Peyer's patch (tissue), 4 donors: ENCODE results near the gene FPR1. TPM values are rescaled to one million over a fixed set of nuclear protein-coding genes. Genes with fewer than 3 reads are reported as not detected.
"Not testable (repeated sequence)": the region's sequence is repeated elsewhere in the genome, so short reads cannot be mapped to it uniquely, and the experiment has no call there.

ENCODE experiments used
- DNase-seq, 3 donors: peaks; one replicate each; pipeline ENCODE4 v3.0.0-alpha.2; 2017 to 2019
- H3K27ac ChIP-seq, 4 donors: fragments of 200-600 bp; sonication (generic); one replicate each; pipeline ENCODE4 v1.5.1; 2016 to 2019
- H3K27me3 ChIP-seq, 2 donors: fragments of 200-600 bp; sonication (generic); one replicate each; pipeline ENCODE4 v1.5.1; 2019
- H3K36me3 ChIP-seq, 3 donors: fragments of 200-600 bp; sonication (generic); one replicate each; pipeline ENCODE4 v1.5.1; 2016 to 2019
- H3K4me1 ChIP-seq, 4 donors: fragments of 200-600 bp; sonication (generic); one replicate each; pipeline ENCODE4 v1.5.1; 2016 to 2019
- H3K4me3 ChIP-seq, 4 donors: fragments of 200-600 bp; sonication (generic); 1 replicate in 3 of 4; 2 replicates in 1 of 4; pipeline ENCODE4 v1.5.1; 2016 to 2019; ENCODE audit warnings: mild to moderate bottlenecking in 1 of 4
- H3K9me3 ChIP-seq, 4 donors: fragments of 200-600 bp; sonication (generic); one replicate each; pipeline ENCODE4 v1.5.1; 2016 to 2019; ENCODE audit warnings: mild to moderate bottlenecking in 1 of 4
- POLR2A ChIP-seq, 2 donors: fragments of 450-650 bp; IDR thresholded peaks; one replicate each; pipeline ENCODE4 v1.5.1; 2017; ENCODE audit warnings: antibody characterized with exemption in 2 of 2, mild to moderate bottlenecking in 2 of 2, moderate library complexity in 2 of 2
- total RNA-seq, 4 donors: library from RNA; depleted of rRNA; stranded (reverse); fragments of >200 nt; gene quantifications; one replicate each; pipeline ENCODE4 v1.1.0, GENCODE V29; 2016
- TF ChIP-seq, protein P1 (sequence below), 6 experiments: fragments of 450-650 bp in 4 of 6; fragments of 200-600 bp in 2 of 6; sonication (generic) in 1 of 6; IDR thresholded peaks; one replicate each; pipeline ENCODE4 v1.5.1; 2017 to 2019; ENCODE audit warnings: antibody characterized with exemption in 6 of 6, mild to moderate bottlenecking in 3 of 6, moderate library complexity in 1 of 6

Gene FPR1
- total RNA-seq, 4 donors from 2014 or later = 1.6 to 5.8 (median 2.6) TPM

GRCh38 chr19:51739466-51740213, 12.0 kb downstream of the FPR1 start:
- no peaks in the 10 kb centered on the region for H3K36me3 ChIP-seq
- H3K4me3 ChIP-seq = no peak overlapping the region
- DNase-seq = no peak
- H3K4me1 ChIP-seq = no peaks in the 10 kb centered on the region
- no peak overlapping the region for H3K27ac ChIP-seq
- TF ChIP-seq, protein P1, sequence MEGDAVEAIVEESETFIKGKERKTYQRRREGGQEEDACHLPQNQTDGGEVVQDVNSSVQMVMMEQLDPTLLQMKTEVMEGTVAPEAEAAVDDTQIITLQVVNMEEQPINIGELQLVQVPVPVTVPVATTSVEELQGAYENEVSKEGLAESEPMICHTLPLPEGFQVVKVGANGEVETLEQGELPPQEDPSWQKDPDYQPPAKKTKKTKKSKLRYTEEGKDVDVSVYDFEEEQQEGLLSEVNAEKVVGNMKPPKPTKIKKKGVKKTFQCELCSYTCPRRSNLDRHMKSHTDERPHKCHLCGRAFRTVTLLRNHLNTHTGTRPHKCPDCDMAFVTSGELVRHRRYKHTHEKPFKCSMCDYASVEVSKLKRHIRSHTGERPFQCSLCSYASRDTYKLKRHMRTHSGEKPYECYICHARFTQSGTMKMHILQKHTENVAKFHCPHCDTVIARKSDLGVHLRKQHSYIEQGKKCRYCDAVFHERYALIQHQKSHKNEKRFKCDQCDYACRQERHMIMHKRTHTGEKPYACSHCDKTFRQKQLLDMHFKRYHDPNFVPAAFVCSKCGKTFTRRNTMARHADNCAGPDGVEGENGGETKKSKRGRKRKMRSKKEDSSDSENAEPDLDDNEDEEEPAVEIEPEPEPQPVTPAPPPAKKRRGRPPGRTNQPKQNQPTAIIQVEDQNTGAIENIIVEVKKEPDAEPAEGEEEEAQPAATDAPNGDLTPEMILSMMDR (IDR thresholded peaks at IDR 0.05) = no peak
- no peak for TF ChIP-seq POLR2A (IDR thresholded peaks at IDR 0.05)
- no peaks in the 10 kb centered on the region for H3K9me3 ChIP-seq
- no peaks in the 10 kb centered on the region for H3K27me3 ChIP-seq

GRCh38 chr19:51738523-51738922, 13.2 kb downstream of the FPR1 start:
- not testable (repeated sequence) for H3K4me1 ChIP-seq, H3K36me3 ChIP-seq, DNase-seq, H3K27me3 ChIP-seq, H3K4me3 ChIP-seq, H3K9me3 ChIP-seq, H3K27ac ChIP-seq

DNA sequence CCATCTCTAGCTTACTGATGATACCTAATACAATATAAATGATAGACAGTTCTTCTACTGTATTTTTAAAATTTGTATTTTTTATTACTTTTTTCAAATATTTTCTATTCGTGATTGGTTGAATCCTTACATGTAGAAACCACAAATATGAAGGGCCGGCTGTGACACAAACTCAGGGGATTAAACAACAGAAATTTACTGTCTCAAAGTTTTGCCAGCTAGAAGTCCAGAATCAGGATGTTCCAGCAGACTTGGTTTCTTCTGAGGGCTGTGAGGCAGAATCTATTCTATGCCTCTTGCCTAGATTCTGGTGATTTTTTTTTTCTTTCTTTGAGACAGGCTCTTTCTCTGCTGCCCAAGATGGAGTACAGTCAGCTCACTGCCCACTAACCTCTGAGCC, 13.8 kb downstream of the FPR1 start:
- no peaks in the 10 kb centered on the region for H3K4me1 ChIP-seq
- no peaks in the 10 kb centered on the region for H3K9me3 ChIP-seq
- TF ChIP-seq, protein P1 (IDR thresholded peaks at IDR 0.05) = no peak
- TF ChIP-seq POLR2A (IDR thresholded peaks at IDR 0.05) = no peak
- no peaks in the 10 kb centered on the region for H3K36me3 ChIP-seq
- H3K27ac ChIP-seq = no peak overlapping the region
- H3K27me3 ChIP-seq = no peaks in the 10 kb centered on the region
- no peak for DNase-seq
- no peak overlapping the region for H3K4me3 ChIP-seq

DNA sequence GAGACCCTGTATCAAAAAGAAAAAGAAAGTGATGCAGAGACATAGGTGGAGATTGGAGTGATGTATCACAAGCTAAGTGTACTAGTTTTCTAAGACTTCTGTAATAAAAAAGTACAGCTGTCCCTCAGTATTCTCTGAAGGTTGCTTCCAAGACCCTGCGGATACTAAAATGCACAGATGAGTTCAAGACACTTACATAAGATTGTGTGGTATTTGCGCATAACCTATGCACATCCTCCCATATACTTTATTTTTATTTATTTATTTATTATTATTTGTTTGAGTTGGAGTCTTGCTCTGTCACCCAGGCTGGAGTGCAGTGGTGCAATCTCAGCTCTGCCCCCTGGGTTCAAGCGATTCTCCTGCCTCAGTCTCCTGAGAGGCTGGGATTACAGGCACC, 14.3 kb downstream of the FPR1 start:
- TF ChIP-seq, protein P1 (IDR thresholded peaks at IDR 0.05) = no peak
- no peak for TF ChIP-seq POLR2A (IDR thresholded peaks at IDR 0.05)
- Histone ChIP-seq H3K27ac (no peak overlapping the region), H3K4me3 (no peak overlapping the region), H3K9me3 (no peaks in the 10 kb centered on the region), H3K36me3 (no peaks in the 10 kb centered on the region), H3K27me3 (no peaks in the 10 kb centered on the region), H3K4me1 (no peaks in the 10 kb centered on the region)
- no peak for DNase-seq

DNA sequence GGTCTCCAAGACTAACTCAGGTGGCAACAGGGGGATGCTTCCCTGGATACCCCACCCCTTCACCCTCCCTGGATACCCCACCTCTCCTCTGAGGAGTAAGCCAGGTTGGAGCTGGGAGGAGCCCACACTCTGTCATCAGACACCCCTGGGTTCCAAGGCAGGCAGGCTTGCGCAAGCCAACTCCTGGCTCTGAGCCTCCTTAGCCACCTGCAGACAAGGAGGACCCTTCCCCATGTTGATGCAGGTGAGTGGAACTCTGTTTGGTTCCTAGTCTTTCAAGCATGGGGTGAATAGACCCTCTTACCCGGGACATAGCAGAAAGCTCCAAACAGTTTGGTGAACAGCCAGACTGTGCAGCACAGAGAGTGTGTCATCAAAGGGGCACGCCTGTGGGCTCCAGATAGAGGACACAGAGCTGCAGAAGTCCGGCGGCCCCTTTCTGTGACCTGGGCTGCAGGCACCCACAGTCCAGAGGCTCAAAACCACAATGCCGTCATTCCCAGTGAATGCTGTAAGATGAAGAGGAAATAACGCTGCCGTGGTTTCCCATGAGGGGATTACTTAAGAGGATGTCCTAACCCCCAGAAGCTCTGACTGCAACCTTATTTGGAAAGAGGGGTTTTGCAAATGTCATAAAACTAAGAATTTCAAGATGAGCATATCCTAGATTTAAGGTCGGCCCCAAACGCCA, 15.8 kb downstream of the FPR1 start:
- H3K27me3 ChIP-seq = no peaks in the 10 kb centered on the region

More for the DNA sequence above, 15.8 kb downstream of the FPR1 start:
- no peaks in the 10 kb centered on the region for H3K9me3 ChIP-seq
- TF ChIP-seq, protein P1 (IDR thresholded peaks at IDR 0.05) = no peak
- no peak for TF ChIP-seq POLR2A (IDR thresholded peaks at IDR 0.05)
- H3K36me3 ChIP-seq = no peaks in the 10 kb centered on the region
- DNase-seq = peak in 1 of 3 donors; percentile 64
- no peak overlapping the region for H3K4me3 ChIP-seq
- no peak overlapping the region for H3K27ac ChIP-seq
- no peaks in the 10 kb centered on the region for H3K4me1 ChIP-seq
